Body of pancreas (tissue), 4 donors: ENCODE measurements around the gene MAPK8IP1. TPM values are rescaled to one million over a fixed set of nuclear protein-coding genes. Genes with fewer than 3 reads are reported as not detected.

Experiments
- ATAC-seq: fragments of 150-250 bp; one replicate; pipeline ENCODE4 v1.9.1; 2016
- DNase-seq, 4 donors: peaks; one replicate each; pipeline ENCODE4 v3.0.0-alpha.2; 2019
- H3K27ac ChIP-seq, 4 donors: fragments of 200-600 bp; sonication (generic); 1 replicate in 3 of 4; 2 replicates in 1 of 4; pipeline versions ENCODE4 v1.5.1 to v1.6.1; 2016 to 2019; ENCODE audit warnings: mild to moderate bottlenecking in 1 of 4, mixed read lengths in 1 of 4, moderate library complexity in 1 of 4
- H3K27me3 ChIP-seq, 2 donors: fragments of 200-600 bp; sonication (generic); one replicate each; pipeline ENCODE4 v1.6.0; 2016; ENCODE audit warnings: mild to moderate bottlenecking in 1 of 2
- H3K36me3 ChIP-seq, 2 donors: fragments of 200-600 bp; sonication (generic); replicated peaks in 1 of 2; 2 replicates each; pipeline ENCODE4 v1.5.1; 2016; ENCODE audit warnings: low read depth in 2 of 2; ENCODE audit not compliant: insufficient read depth in 1 of 2
- H3K4me1 ChIP-seq: fragments of 200-600 bp; sonication (generic); one replicate; pipeline ENCODE4 v1.6.0; 2016
- H3K4me3 ChIP-seq, 2 donors: fragments of 200-600 bp; sonication (generic); 1 replicate in 1 of 2; 2 replicates in 1 of 2; pipeline ENCODE4 v1.5.1; 2016 to 2019
- H3K9me3 ChIP-seq, 3 donors: fragments of 200-600 bp; sonication (generic); 1 replicate in 2 of 3; 2 replicates in 1 of 3; pipeline ENCODE4 v1.5.1; 2016
- CTCF ChIP-seq, 7 experiments: fragments of 450-650 bp in 4 of 7; fragments of 200-600 bp in 3 of 7; sonication (generic) in 3 of 7; IDR thresholded peaks; one replicate each; pipeline ENCODE4 v1.5.1; 2016 to 2019; ENCODE audit warnings: antibody characterized with exemption in 7 of 7
- POLR2A ChIP-seq, 3 donors: fragments of 450-650 bp; IDR thresholded peaks; one replicate each; pipeline ENCODE4 v1.6.1; 2016; ENCODE audit warnings: antibody characterized with exemption in 3 of 3, mild to moderate bottlenecking in 2 of 3
- WGBS, 2 donors: methylation state at CpG; one replicate each; pipeline ENCODE4 v1.1.5; 2017; 5-methylcytosine and 5-hydroxymethylcytosine counted together
- intact Hi-C: fragments of 100-400 bp; cut with DNase I; formaldehyde crosslinking; loops from one replicate; pipeline ENCODE4 v1.15.1; 2023
- total RNA-seq, 2 donors: library from RNA; depleted of rRNA; stranded (reverse); fragments of >200 nt; gene quantifications; one replicate each; pipeline ENCODE4 v1.1.0, GENCODE V29; 2016

The MAPK8IP1 gene
- total RNA-seq, 2 donors from 2014 or later = 23.7 to 32.4 TPM

- TF ChIP-seq POLR2A (IDR thresholded peaks at IDR 0.05) (no peak), CTCF (IDR thresholded peaks at IDR 0.05) (no peak)
- ATAC-seq (no peak), DNase-seq (no peak)
- Histone ChIP-seq H3K4me1 (peaks cover 35% of the 10 kb centered on the region), H3K36me3 (peaks cover 12 to 32% of the 10 kb centered on the region in 2 donors), H3K4me3 (no peak overlapping the region), H3K9me3 (no peaks in the 10 kb centered on the region), H3K27me3 (no peaks in the 10 kb centered on the region), H3K27ac (no peak overlapping the region)
- intact Hi-C loops = no loop called here
- WGBS, 2 donors = 85 to 90% methylated on average over 4 to 9 of the region's 9 CpGs
These were observed 25.2 kb downstream of the MAPK8IP1 start for GRCh38 chr11:45910623-45911022.

DNA sequence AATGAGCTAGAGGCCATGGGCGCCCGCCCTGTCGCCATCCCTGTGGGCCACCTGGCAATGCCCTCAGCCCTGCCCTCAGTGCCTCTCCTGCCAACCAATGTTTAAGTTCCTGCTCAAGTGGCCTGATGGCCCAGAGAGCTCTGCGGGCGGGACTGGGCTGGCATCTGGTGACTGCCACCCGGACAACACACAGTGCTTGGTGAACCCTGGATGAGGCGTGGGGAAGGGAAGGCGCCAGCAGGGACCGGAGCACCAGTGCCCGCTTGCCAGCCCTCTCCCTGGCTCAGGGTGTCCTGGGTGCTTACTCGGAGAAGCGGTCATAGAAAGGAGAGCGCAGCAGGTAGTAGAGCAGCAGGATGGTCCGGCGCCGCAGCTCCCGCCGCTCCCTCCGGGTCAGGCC lies 28.1 kb downstream of the MAPK8IP1 start:
- no peak for TF ChIP-seq POLR2A (IDR thresholded peaks at IDR 0.05)
- no peak for TF ChIP-seq CTCF (IDR thresholded peaks at IDR 0.05)

GRCh38 chr11:45913942-45914635 lies 28.6 kb downstream of the MAPK8IP1 start:
- WGBS, 2 donors = 85 to 94% methylated on average over 5 to 20 of the region's 22 CpGs
- Histone ChIP-seq H3K9me3 (no peaks in the 10 kb centered on the region), H3K27ac (no peak overlapping the region), H3K4me1 (peaks cover 23% of the 10 kb centered on the region), H3K4me3 (no peak overlapping the region), H3K36me3 (peaks cover 12 to 32% of the 10 kb centered on the region in 2 donors), H3K27me3 (no peaks in the 10 kb centered on the region)
- ATAC-seq (no peak), DNase-seq (no peak)
- intact Hi-C loops = no loop called here
- TF ChIP-seq POLR2A (IDR thresholded peaks at IDR 0.05) = no peak
- no peak for TF ChIP-seq CTCF (IDR thresholded peaks at IDR 0.05)

More for the DNA sequence above, 28.1 kb downstream of the MAPK8IP1 start:
- Histone ChIP-seq H3K4me3 (no peak overlapping the region), H3K9me3 (no peaks in the 10 kb centered on the region), H3K27me3 (no peaks in the 10 kb centered on the region), H3K27ac (no peak overlapping the region), H3K4me1 (peaks cover 24% of the 10 kb centered on the region), H3K36me3 (peaks cover 12 to 32% of the 10 kb centered on the region in 2 donors)
- 90 to 95% methylated on average over 14 to 18 of the region's 19 CpGs for WGBS, 2 donors
- DNase-seq = no peak
- ATAC-seq = no peak
- intact Hi-C loops = no loop called here

GRCh38 chr11:45915446-45915845 lies 30.0 kb downstream of the MAPK8IP1 start:
- H3K9me3 ChIP-seq = no peaks in the 10 kb centered on the region
- ATAC-seq (no peak), DNase-seq (no peak)
- no peaks in the 10 kb centered on the region for H3K27me3 ChIP-seq
- no peak overlapping the region for H3K27ac ChIP-seq
- intact Hi-C loops = no loop called here
- H3K36me3 ChIP-seq = peaks cover 12 to 28% of the 10 kb centered on the region in 2 donors
- peaks cover 29% of the 10 kb centered on the region for H3K4me1 ChIP-seq
- 76 to 77% methylated on average over 6 to 13 of the region's 13 CpGs for WGBS, 2 donors
- no peak overlapping the region for H3K4me3 ChIP-seq
- TF ChIP-seq CTCF (IDR thresholded peaks at IDR 0.05) = no peak
- TF ChIP-seq POLR2A (IDR thresholded peaks at IDR 0.05) = no peak

DNA sequence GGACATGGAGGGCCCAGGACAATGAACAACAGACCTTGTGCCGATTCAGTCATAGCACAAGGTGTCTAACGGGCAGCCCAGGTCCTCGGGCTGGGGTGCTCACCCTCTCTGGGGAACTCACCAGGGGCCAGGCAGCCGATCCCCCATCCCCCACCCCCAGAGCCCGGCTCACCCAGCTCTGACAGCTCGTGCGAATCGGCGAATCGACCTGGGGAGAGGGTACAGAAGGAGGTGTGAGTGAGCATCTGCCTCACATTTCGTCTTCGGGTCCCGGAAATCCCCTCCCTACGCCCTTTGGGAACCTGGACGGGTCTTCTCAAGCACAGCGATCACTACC lies 31.8 kb downstream of the MAPK8IP1 start:
- H3K9me3 ChIP-seq = no peaks in the 10 kb centered on the region
- H3K4me1 ChIP-seq = peaks cover 47% of the 10 kb centered on the region
- no peak for TF ChIP-seq POLR2A (IDR thresholded peaks at IDR 0.05)
- no peak for TF ChIP-seq CTCF (IDR thresholded peaks at IDR 0.05)
- H3K36me3 ChIP-seq = peaks cover 12 to 20% of the 10 kb centered on the region in 2 donors
- peak overlapping the region; percentile 93 to 97 (median 96) for H3K27ac ChIP-seq
- no peaks in the 10 kb centered on the region for H3K27me3 ChIP-seq
- DNase-seq (no peak), ATAC-seq (no peak)
- H3K4me3 ChIP-seq = peak overlapping the region; percentile 82 to 91
- 4 to 5% methylated on average over 7 to 15 of the region's 16 CpGs for WGBS, 2 donors
- intact Hi-C loops = no loop called here
